PC-9 (cell line): Measurements from ENCODE around the gene USP28. TPM values are rescaled to one million over a fixed set of nuclear protein-coding genes. Genes with fewer than 3 reads are reported as not detected.
"Not testable (repeated sequence)": the region's sequence is repeated elsewhere in the genome, so short reads cannot be mapped to it uniquely, and the experiment has no call there.

Experiments used
- BruUV-seq: library from RNA; stranded (reverse); fragments of 400-500 nt; replicated peaks from 2 replicates; lab custom pipeline; 2021; lab: Mats Ljungman, UMichigan
- CTCF ChIA-PET: fragments of 300-600 bp; sonication (Branson Sonifier 250); formaldehyde crosslinking; loops from one replicate; lab custom pipeline; 2022; ENCODE audit warnings: antibody characterized with exemption; lab: Charles Lee
- POLR2A ChIA-PET: fragments of 300-600 bp; sonication (Branson Sonifier 250); formaldehyde crosslinking; loops from one replicate; lab custom pipeline; 2022; ENCODE audit warnings: antibody characterized with exemption; ENCODE audit not compliant: unreplicated experiment; lab: Charles Lee
- DNase-seq, 2 experiments: peaks; one replicate each; pipeline versions ENCODE4 v3.0.0 to v3.0.0-alpha.2; 2015 to 2022; ENCODE audit warnings: mixed read lengths in 1 of 2
- H2AFZ ChIP-seq: fragments of 200-600 bp; sonication (generic); 2 replicates; pipeline ENCODE4 v1.8.1; 2017; ENCODE audit warnings: antibody characterized with exemption
- H3F3A ChIP-seq: fragments of 200-600 bp; sonication (generic); 2 replicates; pipeline ENCODE4 v1.8.1; 2017; ENCODE audit warnings: antibody characterized with exemption, mild to moderate bottlenecking, low read depth; ENCODE audit not compliant: insufficient read depth
- H3K27ac ChIP-seq: fragments of 200-600 bp; sonication (generic); 2 replicates; pipeline ENCODE4 v1.6.1; 2016; ENCODE audit warnings: mixed run types
- H3K27me3 ChIP-seq: fragments of 200-600 bp; sonication (generic); 2 replicates; pipeline ENCODE4 v1.6.1; 2016; ENCODE audit warnings: low read depth, mixed run types; ENCODE audit not compliant: insufficient read depth
- H3K36me3 ChIP-seq: fragments of 200-600 bp; sonication (generic); 2 replicates; pipeline ENCODE4 v1.6.1; 2016; ENCODE audit warnings: low read depth, mixed run types
- H3K4me1 ChIP-seq: fragments of 200-600 bp; sonication (generic); replicated peaks from 2 replicates; pipeline ENCODE4 v1.6.1; 2016; ENCODE audit warnings: mixed run types; ENCODE audit not compliant: insufficient read depth
- H3K4me2 ChIP-seq: fragments of 200-600 bp; sonication (generic); 2 replicates; pipeline ENCODE4 v1.6.1; 2017; ENCODE audit warnings: mixed run types
- H3K4me3 ChIP-seq: fragments of 200-600 bp; sonication (generic); 2 replicates; pipeline ENCODE4 v1.6.1; 2016; ENCODE audit warnings: mixed run types
- H3K79me2 ChIP-seq: fragments of 200-600 bp; sonication (generic); 2 replicates; pipeline ENCODE4 v1.6.1; 2017; ENCODE audit warnings: low read depth, mixed run types
- H3K9me2 ChIP-seq: fragments of 200-600 bp; sonication (generic); 2 replicates; pipeline ENCODE4 v1.8.1; 2017; ENCODE audit warnings: mild to moderate bottlenecking; ENCODE audit not compliant: insufficient read depth
- H3K9me3 ChIP-seq: fragments of 200-600 bp; sonication (generic); 2 replicates; pipeline ENCODE4 v1.8.1; 2016; ENCODE audit warnings: low read depth; ENCODE audit not compliant: insufficient read depth
- H4K20me1 ChIP-seq: fragments of 200-600 bp; sonication (generic); 2 replicates; pipeline ENCODE4 v1.8.1; 2017; ENCODE audit not compliant: insufficient read depth
- EZH2 ChIP-seq: fragments of 200-600 bp; sonication (generic); IDR thresholded peaks from 2 replicates; pipeline ENCODE4 v1.8.0; 2017; ENCODE audit warnings: antibody characterized with exemption, low read depth
- intact Hi-C: fragments of 100-400 bp; cut with micrococcal nuclease; formaldehyde crosslinking; loops from one replicate; pipeline ENCODE4 v1.10.0; 2022; ENCODE audit not compliant: unreplicated experiment
- total RNA-seq: library from RNA; stranded (reverse); gene quantifications from 2 replicates; pipeline ENCODE4 v1.2.3, GENCODE V29; 2021
- TF ChIP-seq, protein P1 (sequence below): fragments of 200-600 bp; sonication (generic); conservative IDR thresholded peaks from 2 replicates; pipeline ENCODE4 v1.6.1; 2017; ENCODE audit warnings: mixed run types, antibody characterized with exemption, mild to moderate bottlenecking, moderate library complexity

Gene USP28
- total RNA-seq, 1 experiment from 2014 or later: 38.1 TPM

DNA sequence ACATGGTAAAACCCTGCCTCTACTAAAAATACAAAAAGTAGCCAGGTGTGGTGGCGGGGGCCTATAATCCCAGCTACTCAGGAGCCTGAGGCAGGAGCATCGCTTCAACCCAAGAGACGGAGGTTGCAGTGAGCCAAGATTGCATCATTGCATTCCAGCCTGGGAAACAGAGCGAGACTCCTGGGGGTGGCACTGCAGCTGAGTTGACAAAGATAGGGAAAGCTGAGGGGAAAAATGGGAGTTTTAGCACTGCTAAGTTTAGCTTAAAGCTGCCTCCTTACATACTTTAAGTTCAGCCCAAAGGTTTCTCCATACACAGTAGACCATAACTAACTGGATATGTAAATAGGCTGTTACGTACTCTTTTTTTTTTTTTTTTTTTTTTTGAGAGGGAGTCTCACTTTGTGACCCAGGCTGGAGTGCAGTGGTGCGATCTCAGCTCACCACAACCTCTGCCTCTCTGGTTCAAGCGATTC lies 9.0 kb upstream of the USP28 start:
- ChIA-PET POLR2A (no interaction called here), CTCF (interaction anchor here (0.5 kb wide), 1 partner anchor 106 kb away, joined by 3 read pairs; no protein-coding TSS in a partner anchor)
- H3K9me2 ChIP-seq: no peaks in the 10 kb centered on the region
- no peaks in the 10 kb centered on the region for H3K36me3 ChIP-seq
- no peak for TF ChIP-seq EZH2
- TF ChIP-seq, protein P1, sequence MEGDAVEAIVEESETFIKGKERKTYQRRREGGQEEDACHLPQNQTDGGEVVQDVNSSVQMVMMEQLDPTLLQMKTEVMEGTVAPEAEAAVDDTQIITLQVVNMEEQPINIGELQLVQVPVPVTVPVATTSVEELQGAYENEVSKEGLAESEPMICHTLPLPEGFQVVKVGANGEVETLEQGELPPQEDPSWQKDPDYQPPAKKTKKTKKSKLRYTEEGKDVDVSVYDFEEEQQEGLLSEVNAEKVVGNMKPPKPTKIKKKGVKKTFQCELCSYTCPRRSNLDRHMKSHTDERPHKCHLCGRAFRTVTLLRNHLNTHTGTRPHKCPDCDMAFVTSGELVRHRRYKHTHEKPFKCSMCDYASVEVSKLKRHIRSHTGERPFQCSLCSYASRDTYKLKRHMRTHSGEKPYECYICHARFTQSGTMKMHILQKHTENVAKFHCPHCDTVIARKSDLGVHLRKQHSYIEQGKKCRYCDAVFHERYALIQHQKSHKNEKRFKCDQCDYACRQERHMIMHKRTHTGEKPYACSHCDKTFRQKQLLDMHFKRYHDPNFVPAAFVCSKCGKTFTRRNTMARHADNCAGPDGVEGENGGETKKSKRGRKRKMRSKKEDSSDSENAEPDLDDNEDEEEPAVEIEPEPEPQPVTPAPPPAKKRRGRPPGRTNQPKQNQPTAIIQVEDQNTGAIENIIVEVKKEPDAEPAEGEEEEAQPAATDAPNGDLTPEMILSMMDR: no peak
- H3K4me2 ChIP-seq: peak overlapping the region; percentile 41
- H3K27ac ChIP-seq: no peak overlapping the region
- peaks cover 15% of the 10 kb centered on the region for H3F3A ChIP-seq
- H2AFZ ChIP-seq: 0 out of 2 replicates have a peak overlapping the region, but pooled peaks have one; percentile 25
- DNase-seq: no peak
- H3K9me3 ChIP-seq: no peaks in the 10 kb centered on the region
- H3K4me1 ChIP-seq: peaks cover 23% of the 10 kb centered on the region
- H3K4me3 ChIP-seq: no peak overlapping the region
- no peaks in the 10 kb centered on the region for H4K20me1 ChIP-seq
- no peaks in the 10 kb centered on the region for H3K79me2 ChIP-seq
- BruUV-seq: no TSS peak
- intact Hi-C loops: no loop called here
- no peaks in the 10 kb centered on the region for H3K27me3 ChIP-seq

DNA sequence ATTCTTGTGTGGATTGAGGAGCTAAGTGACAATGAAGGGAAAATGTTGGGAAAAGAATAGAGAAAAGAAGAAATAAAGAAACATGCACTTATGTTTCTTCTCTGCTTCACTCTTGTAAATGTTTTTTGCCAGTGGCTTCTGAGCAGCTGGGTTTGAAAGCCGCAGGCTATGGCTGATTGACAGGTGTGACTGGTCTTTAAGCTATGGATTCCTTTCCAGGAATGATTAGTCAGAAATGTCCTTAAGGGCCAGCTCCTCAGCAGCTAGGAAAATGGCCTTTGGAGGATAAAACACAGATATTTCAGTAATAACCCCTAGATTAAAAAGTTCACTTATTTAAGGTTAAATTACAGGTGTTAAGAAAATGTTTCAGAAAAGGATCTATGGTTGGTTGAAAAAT lies 6.5 kb upstream of the USP28 start:
- Histone ChIP-seq H3K27ac (no peak overlapping the region), H3K9me3 (no peaks in the 10 kb centered on the region), H3K36me3 (no peaks in the 10 kb centered on the region), H3F3A (peaks cover 15% of the 10 kb centered on the region), H3K27me3 (no peaks in the 10 kb centered on the region), H3K9me2 (no peaks in the 10 kb centered on the region), H3K4me2 (no peak overlapping the region), H3K4me3 (no peak overlapping the region), H4K20me1 (no peaks in the 10 kb centered on the region), H2AFZ (no peak overlapping the region), H3K4me1 (peaks cover 23% of the 10 kb centered on the region), H3K79me2 (no peaks in the 10 kb centered on the region)
- POLR2A ChIA-PET: interaction anchor here (0.6 kb wide), 2 partner anchors 36 to 1580 kb away, joined by 3 to 7 read pairs; no protein-coding TSS in a partner anchor
- peak; percentile 51 to 74 for DNase-seq
- TF ChIP-seq EZH2: no peak
- TF ChIP-seq, protein P1: no peak
- CTCF ChIA-PET: interaction anchor here (0.8 kb wide), 1 partner anchor 14 kb away, joined by 15 read pairs; no protein-coding TSS in a partner anchor
- intact Hi-C loops: no loop called here
- no TSS peak for BruUV-seq

DNA sequence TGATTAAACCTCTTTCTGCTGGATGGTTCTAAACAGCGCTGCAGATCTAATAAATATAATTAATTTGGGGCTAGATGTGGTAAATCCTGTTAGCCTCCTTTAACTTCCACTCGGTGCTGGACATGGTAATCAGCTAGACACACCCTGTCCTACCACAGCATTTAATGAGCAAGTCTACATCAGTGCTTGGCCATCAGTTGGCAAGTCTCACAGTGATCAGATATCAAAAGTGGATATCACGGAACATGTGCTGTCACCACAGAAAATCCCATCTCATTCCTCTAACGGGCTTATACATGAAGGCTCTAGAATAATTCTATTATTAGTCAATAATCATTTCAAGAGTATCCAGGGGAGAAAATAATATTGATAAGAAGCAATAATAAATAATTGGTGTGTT lies 5.6 kb upstream of the USP28 start:
- Histone ChIP-seq H3K27ac (no peak overlapping the region), H3K79me2 (no peaks in the 10 kb centered on the region), H2AFZ (no peak overlapping the region), H3K4me2 (no peak overlapping the region), H3K4me1 (peaks cover 23% of the 10 kb centered on the region), H4K20me1 (no peaks in the 10 kb centered on the region), H3K27me3 (no peaks in the 10 kb centered on the region), H3K36me3 (no peaks in the 10 kb centered on the region), H3F3A (peaks cover 15% of the 10 kb centered on the region), H3K4me3 (no peak overlapping the region), H3K9me2 (no peaks in the 10 kb centered on the region), H3K9me3 (no peaks in the 10 kb centered on the region)
- intact Hi-C loops: no loop called here
- CTCF ChIA-PET: no interaction called here
- no TSS peak for BruUV-seq
- TF ChIP-seq EZH2: no peak
- TF ChIP-seq, protein P1: no peak
- no peak for DNase-seq
- POLR2A ChIA-PET: no interaction called here

DNA sequence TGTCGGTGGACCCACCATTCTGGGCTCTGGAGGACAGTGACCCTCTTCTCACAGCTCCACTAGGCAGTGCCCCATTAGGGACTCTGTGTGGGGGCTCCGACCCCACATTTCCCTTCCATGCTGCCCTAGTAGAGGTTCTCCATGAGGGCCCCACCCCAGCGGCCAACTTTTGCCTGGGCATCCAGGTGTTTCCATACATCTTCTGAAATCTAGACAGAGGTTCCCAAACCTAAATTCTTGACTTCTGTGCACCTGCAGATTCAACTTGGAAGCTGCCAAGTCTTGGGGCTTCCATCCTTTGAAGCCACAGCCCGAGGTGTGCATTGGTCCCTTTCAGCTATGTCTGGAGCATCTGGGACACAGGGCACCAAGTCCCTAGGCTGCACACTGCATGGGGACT lies 4.1 kb upstream of the USP28 start:
- BruUV-seq, CTCF ChIA-PET, H3K4me3 ChIP-seq, H4K20me1 ChIP-seq, H3K27me3 ChIP-seq, H3K9me2 ChIP-seq, H3K9me3 ChIP-seq, POLR2A ChIA-PET, H3K27ac ChIP-seq, H3K4me2 ChIP-seq, DNase-seq, intact Hi-C loops, H3K36me3 ChIP-seq, H2AFZ ChIP-seq, H3F3A ChIP-seq, H3K79me2 ChIP-seq: not testable (repeated sequence)
- H3K4me1 ChIP-seq: peaks cover 11% of the 10 kb centered on the region; the same call in 1 of the 2 replicates
